ENCODE data around the gene CDH22. TPM values are rescaled to one million over a fixed set of nuclear protein-coding genes. Genes with fewer than 3 reads are reported as not detected.

The CDH22 gene
- total and polyA plus RNA-seq, 10 donors: not detected

DNA sequence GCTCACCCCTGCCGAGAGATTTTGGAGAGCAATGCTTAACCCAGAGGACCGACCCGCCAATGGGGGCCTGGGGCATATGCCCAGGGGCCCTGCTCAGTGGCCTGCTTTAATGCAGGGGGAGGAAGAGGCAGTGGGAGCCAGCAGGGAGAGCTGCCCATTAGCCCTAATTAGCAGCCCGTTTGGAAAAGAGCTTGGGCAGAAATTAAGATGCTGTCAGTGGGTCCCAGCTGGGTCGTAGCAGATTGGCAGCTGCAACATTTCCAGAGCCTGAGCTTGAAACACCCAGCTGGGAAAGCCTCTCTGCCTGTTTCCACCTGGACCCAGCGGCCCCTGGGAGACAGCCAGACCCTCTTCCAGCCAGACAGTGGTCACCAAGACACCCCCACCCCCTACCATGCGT is 150.7 kb downstream of the CDH22 start:
- Histone ChIP-seq H3K4me3 (no peak overlapping the region), H3K9me3 (no peaks in the 10 kb centered on the region), H3K27me3 (replicated peaks in 1 of 7) (peaks cover 0 to 72% (median 5%) of the 10 kb centered on the region in 7 donors), H3K27ac (no peak overlapping the region), H3K4me1 (no peaks in the 10 kb centered on the region), H3K36me3 (no peaks in the 10 kb centered on the region)
- WGBS, 5 donors: 52 to 77% (median 60%) methylated on average over 7 of the region's 7 CpGs
- intact Hi-C loops (cut with DNase I; ENCODE audit: low total_unique reads): no loop called here
- TF ChIP-seq, protein P1, sequence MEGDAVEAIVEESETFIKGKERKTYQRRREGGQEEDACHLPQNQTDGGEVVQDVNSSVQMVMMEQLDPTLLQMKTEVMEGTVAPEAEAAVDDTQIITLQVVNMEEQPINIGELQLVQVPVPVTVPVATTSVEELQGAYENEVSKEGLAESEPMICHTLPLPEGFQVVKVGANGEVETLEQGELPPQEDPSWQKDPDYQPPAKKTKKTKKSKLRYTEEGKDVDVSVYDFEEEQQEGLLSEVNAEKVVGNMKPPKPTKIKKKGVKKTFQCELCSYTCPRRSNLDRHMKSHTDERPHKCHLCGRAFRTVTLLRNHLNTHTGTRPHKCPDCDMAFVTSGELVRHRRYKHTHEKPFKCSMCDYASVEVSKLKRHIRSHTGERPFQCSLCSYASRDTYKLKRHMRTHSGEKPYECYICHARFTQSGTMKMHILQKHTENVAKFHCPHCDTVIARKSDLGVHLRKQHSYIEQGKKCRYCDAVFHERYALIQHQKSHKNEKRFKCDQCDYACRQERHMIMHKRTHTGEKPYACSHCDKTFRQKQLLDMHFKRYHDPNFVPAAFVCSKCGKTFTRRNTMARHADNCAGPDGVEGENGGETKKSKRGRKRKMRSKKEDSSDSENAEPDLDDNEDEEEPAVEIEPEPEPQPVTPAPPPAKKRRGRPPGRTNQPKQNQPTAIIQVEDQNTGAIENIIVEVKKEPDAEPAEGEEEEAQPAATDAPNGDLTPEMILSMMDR (IDR thresholded peaks at IDR 0.05 in 8 of 11, conservative IDR thresholded peaks at IDR 0.05 in 3 of 11): no peak
- TF ChIP-seq POLR2AphosphoS5 (IDR thresholded peaks at IDR 0.05) (no peak), POLR2A (IDR thresholded peaks at IDR 0.05) (no peak)
- no peak for DNase-seq

DNA sequence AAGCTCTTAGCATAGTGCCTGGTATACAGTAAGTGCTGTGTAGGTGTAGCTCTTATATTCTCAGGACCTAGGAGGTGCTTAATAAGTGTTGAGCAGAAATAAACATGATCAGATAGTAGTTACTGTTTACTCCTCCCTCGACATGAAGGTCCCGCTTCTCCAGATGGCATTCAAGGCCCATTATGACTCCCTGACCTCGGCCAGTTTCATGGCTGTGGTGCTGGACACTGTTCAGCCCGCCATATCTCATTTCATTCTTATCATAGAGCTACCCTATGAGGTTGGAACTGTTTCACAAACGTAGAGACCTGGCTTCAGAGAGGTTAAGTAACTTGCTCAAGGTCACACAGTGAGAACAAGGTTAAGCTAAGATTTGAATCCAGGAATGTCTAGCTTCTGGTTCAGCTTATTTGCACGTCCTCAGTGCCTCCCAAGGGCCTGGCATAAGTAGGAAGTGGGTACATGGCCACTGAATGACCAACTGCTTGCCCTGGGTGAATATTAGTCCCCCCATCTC is 151.2 kb downstream of the CDH22 start:
- Histone ChIP-seq H3K27ac (no peak overlapping the region), H3K27me3 (replicated peaks in 1 of 7) (peaks cover 0 to 75% (median 5%) of the 10 kb centered on the region in 7 donors), H3K9me3 (no peaks in the 10 kb centered on the region), H3K4me1 (no peaks in the 10 kb centered on the region), H3K36me3 (no peaks in the 10 kb centered on the region), H3K4me3 (no peak overlapping the region)
- intact Hi-C loops (cut with DNase I; ENCODE audit: low total_unique reads): no loop called here
- WGBS, 5 donors: 69 to 80% (median 72%) methylated on average over 6 of the region's 6 CpGs
- DNase-seq: no peak
- TF ChIP-seq POLR2AphosphoS5 (IDR thresholded peaks at IDR 0.05) (no peak), POLR2A (IDR thresholded peaks at IDR 0.05) (no peak)
- TF ChIP-seq, protein P1 (IDR thresholded peaks at IDR 0.05 in 8 of 11, conservative IDR thresholded peaks at IDR 0.05 in 3 of 11): no peak

DNA sequence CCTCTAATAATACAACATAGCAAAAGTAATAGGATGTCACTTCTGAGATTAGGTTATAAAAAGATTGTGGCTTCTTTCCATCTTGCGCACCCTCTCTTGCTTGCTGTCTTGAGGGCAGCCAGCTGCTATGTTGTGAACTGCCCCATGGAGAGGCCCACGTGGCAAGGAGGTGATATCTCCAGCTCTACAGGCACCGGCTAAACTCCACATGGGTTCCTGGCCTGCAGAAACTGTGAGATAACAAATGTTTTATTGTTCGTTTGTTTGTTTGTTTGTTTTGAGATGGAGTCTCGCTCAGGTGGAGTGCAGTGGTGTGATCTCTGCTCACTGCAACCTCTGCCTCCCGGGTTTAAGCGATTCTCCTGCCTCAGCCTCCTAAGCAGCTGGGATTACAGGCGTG is 152.2 kb downstream of the CDH22 start:
- H3K27ac ChIP-seq: no peak overlapping the region
- H3K36me3 ChIP-seq: no peaks in the 10 kb centered on the region
- H3K9me3 ChIP-seq: no peaks in the 10 kb centered on the region
- TF ChIP-seq POLR2AphosphoS5 (IDR thresholded peaks at IDR 0.05): no peak
- TF ChIP-seq, protein P1 (IDR thresholded peaks at IDR 0.05 in 8 of 11, conservative IDR thresholded peaks at IDR 0.05 in 3 of 11): no peak
- no peak for TF ChIP-seq POLR2A (IDR thresholded peaks at IDR 0.05)
- DNase-seq: peak; percentile 7
- no peak overlapping the region for H3K4me3 ChIP-seq
- whole genome bisulfite sequencing, 5 donors: 58 to 64% (median 60%) methylated on average over 8 of the region's 8 CpGs
- peaks cover 0 to 74% (median 5%) of the 10 kb centered on the region in 7 donors for H3K27me3 ChIP-seq (replicated peaks in 1 of 7)
- no peaks in the 10 kb centered on the region for H3K4me1 ChIP-seq
- intact Hi-C loops (cut with DNase I; ENCODE audit: low total_unique reads): no loop called here

DNA sequence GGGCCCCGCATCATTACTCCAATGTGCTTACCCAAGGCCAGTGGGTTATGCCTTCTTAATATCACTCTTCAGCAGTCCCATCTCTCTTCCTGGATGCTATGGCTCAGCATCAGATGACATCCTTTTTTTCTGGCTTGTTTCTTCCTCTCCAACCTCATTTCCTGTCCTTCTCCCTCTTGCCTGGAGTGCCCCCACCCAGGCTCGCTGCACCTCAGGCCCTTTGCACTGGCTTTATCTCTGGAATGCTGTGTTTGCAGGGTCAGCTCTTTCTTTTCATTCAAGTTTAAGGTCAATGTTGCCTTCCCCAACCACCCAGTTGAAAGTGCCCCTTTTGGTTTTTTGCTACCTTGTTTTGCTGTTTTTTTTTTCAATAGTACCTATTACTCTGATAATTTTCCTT is 153.5 kb downstream of the CDH22 start:
- WGBS, 5 donors: 67 to 86% (median 70%) methylated on average over 2 of the region's 2 CpGs
- H3K27me3 ChIP-seq (replicated peaks in 1 of 7): peaks cover 0 to 68% (median 0%) of the 10 kb centered on the region in 7 donors

More for the DNA sequence above, 153.5 kb downstream of the CDH22 start:
- intact Hi-C loops (cut with DNase I; ENCODE audit: low total_unique reads): no loop called here
- Histone ChIP-seq H3K4me1 (no peaks in the 10 kb centered on the region), H3K27ac (no peak overlapping the region), H3K36me3 (no peaks in the 10 kb centered on the region), H3K9me3 (no peaks in the 10 kb centered on the region), H3K4me3 (no peak overlapping the region)
- TF ChIP-seq POLR2AphosphoS5 (IDR thresholded peaks at IDR 0.05) (no peak), POLR2A (IDR thresholded peaks at IDR 0.05) (no peak)
- TF ChIP-seq, protein P1 (IDR thresholded peaks at IDR 0.05 in 8 of 11, conservative IDR thresholded peaks at IDR 0.05 in 3 of 11): no peak
- DNase-seq: no peak

All from spleen (tissue), 11 donors.